ENCODE measurements around the gene AREG.

Gene AREG

DNA sequence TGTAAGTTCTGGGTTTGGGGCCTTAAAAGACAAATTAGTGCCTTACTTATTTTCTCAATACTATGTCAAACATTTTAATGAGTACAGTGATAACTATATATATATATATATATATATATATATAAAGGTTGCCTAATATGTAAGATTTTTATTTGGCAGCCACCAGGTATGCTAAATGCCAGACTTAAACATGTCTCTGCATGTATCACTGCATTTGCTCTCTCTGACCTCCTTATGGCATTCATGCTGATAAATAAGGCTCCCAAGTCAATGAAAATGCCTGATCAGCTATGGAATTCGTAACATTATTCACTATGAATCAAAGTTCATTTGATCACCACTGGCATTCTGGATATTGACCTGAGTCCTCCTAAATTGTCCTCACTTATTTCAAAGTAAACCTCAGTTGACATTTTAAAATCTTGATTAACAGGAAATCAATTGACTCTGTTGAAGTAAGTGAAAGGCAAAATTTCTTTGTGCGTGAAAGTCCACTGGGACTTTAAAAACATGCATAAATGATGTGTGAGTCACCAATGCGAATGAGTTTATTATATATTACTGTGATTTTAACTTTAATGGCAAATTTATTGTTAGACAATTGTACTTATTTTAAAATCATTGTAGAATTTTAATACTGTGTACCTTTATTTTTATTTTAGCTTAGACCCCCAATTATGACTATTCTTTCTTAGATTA, 29.2 kb upstream of the AREG start:
- ChIA-PET POLR2A (no interaction called here), CTCF (interaction anchor here (1.0 kb wide), 1 partner anchor 38 kb away, joined by 3 read pairs; no protein-coding TSS in a partner anchor)
- TF ChIP-seq, protein P1, sequence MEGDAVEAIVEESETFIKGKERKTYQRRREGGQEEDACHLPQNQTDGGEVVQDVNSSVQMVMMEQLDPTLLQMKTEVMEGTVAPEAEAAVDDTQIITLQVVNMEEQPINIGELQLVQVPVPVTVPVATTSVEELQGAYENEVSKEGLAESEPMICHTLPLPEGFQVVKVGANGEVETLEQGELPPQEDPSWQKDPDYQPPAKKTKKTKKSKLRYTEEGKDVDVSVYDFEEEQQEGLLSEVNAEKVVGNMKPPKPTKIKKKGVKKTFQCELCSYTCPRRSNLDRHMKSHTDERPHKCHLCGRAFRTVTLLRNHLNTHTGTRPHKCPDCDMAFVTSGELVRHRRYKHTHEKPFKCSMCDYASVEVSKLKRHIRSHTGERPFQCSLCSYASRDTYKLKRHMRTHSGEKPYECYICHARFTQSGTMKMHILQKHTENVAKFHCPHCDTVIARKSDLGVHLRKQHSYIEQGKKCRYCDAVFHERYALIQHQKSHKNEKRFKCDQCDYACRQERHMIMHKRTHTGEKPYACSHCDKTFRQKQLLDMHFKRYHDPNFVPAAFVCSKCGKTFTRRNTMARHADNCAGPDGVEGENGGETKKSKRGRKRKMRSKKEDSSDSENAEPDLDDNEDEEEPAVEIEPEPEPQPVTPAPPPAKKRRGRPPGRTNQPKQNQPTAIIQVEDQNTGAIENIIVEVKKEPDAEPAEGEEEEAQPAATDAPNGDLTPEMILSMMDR (IDR thresholded peaks at IDR 0.05; ENCODE audit: control extremely low read depth, extremely low read depth, low read depth, missing control alignments), result no peak

DNA sequence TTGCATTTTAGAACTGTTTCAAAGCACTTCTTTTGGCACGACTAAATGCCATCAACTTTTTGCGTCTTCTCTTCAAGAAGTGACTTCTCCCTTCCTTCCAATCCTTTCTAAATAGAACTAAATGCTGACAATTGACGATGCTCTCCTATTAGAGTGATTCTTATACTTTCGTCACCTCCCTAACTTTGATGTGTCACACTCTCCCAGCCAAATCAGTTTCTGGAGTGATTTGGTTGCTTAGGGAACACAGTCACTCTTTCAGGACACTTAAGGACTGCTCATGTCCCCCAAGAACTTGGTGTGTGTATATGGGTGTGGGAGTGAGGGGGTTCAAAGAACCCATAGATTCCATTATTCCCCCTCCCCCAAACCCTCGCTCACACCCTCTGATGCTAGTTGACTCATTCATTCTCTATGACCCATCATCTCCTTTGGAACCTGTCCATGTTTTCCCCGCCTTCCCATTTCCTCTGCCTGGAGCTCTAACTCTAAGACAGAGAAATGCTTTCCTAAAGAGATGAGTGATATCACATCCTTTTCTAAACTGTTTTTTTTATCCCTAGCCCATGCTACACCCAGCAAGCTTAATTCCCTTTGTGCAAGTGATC, 26.8 kb upstream of the AREG start:
- ChIA-PET CTCF (no interaction called here), POLR2A (no interaction called here)
- no peak for DNase-seq (ENCODE audit: extremely low spot score)
- TF ChIP-seq, protein P1 (IDR thresholded peaks at IDR 0.05; ENCODE audit: control extremely low read depth, extremely low read depth, low read depth, missing control alignments), result no peak

More for the DNA sequence above, 29.2 kb upstream of the AREG start:
- no peak for DNase-seq (ENCODE audit: extremely low spot score)

DNA sequence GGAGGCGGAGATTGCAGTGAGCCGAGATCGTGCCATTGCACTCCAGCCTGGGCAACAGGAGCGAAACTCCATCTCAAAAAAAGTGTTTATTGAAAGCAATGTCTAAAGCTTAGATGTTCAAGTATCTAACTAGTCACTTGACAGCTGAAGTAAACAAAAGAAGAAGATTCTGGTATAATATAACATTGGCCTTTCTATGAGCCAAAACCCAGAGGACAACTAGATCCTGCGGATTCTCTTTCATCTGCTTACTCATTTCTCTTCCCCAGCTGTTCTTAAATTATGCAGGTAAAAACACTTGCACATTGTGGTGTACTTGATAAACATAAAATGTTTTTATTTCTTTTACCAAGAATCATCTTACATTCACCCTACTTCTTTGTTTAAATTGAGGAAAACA, 24.1 kb upstream of the AREG start:
- ChIA-PET CTCF (interaction anchor here (1.1 kb wide), 1 partner anchor 193 kb away, joined by 3 read pairs; no protein-coding TSS in a partner anchor), POLR2A (no interaction called here)
- DNase-seq (ENCODE audit: extremely low spot score), result no peak
- TF ChIP-seq, protein P1 (IDR thresholded peaks at IDR 0.05; ENCODE audit: control extremely low read depth, extremely low read depth, low read depth, missing control alignments), result no peak

DNA sequence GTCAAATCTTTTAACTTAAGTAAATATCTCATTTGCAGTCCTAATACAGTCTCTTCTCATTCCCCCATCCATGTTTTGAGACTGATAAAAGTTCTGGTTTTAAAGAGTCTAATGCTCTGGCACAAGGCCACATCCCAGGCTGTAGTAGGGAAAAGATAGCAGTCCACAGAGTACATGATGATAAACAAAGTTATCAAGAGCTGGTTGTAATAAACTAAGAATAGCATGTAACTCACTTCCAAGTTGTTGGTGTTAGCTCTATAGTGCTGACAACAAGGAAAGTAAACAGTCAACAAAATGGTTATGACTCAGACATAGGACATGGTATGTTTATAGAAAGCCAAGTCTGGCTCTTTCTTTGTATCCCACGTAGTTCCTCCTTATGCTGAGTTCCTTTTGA, 21.8 kb upstream of the AREG start:
- TF ChIP-seq, protein P1 (IDR thresholded peaks at IDR 0.05; ENCODE audit: control extremely low read depth, extremely low read depth, low read depth, missing control alignments), result no peak
- ChIA-PET POLR2A (no interaction called here), CTCF (interaction anchor here (0.9 kb wide), 1 partner anchor 12 kb away, joined by 3 read pairs; no protein-coding TSS in a partner anchor)
- no peak for DNase-seq (ENCODE audit: extremely low spot score)

DNA sequence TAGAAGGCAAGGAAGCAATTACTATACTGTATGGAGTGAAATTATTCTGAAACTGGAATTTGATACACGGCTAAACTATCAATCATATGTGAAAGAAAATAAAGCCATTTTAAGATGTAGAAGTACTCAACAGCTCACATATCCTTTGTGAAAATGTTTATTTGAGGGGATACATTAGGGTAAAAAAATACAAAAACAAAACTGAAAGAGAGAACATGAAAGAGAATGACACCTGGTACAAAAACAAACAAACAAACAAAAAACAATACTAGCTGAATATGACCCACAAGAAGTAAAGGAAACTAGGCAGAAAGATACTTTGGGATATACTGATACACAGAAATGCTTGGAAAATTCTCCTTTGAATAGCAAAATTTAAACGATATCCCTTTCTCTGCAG, 20.8 kb upstream of the AREG start:
- ChIA-PET POLR2A (no interaction called here), CTCF (no interaction called here)
- DNase-seq (ENCODE audit: extremely low spot score), result no peak

DNA sequence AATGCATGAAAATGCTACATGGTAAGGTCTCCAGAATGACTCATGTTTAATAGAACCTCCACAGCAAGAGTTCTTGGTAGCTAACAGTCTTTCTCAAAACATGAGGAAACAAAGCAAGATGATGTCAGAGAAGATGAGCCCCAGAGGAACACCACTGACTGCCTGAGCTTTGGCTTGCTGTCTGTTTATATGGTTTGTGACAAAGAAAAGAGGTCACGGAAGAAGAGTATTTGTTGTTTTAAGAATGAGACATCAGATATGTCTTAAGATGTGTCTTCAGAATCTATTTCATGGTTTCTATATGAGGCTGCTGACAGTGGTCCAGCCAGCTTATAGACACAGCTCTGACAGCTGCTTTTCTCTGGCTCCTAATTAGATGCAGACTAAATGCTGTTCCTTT, 18.8 kb upstream of the AREG start:
- DNase-seq (ENCODE audit: extremely low spot score), result no peak
- TF ChIP-seq, protein P1 (IDR thresholded peaks at IDR 0.05; ENCODE audit: control extremely low read depth, extremely low read depth, low read depth, missing control alignments), result no peak
- POLR2A ChIA-PET, result no interaction called here
- CTCF ChIA-PET, result interaction anchor here (0.9 to 1.8 kb wide), 2 partner anchors 11 to 55 kb away, joined by 4 to 8 read pairs; no protein-coding TSS in a partner anchor

More for the DNA sequence above, 20.8 kb upstream of the AREG start:
- TF ChIP-seq, protein P1 (IDR thresholded peaks at IDR 0.05; ENCODE audit: control extremely low read depth, extremely low read depth, low read depth, missing control alignments), result no peak

All from GM10248 (cell line).